ENCODE data around the gene ATXN7L1.

Gene ATXN7L1

GRCh38 chr7:105907129-105907846 is 30.9 kb upstream of the ATXN7L1 start:
- DNase-seq (ENCODE audit: insufficient read length) (no peak), FAIRE-seq (no peak)
- no peak for TF ChIP-seq TAF1 (IDR thresholded peaks at IDR 0.05; ENCODE audit: borderline replicate concordance, low read depth, low read length)
- no peak for TF ChIP-seq POLR2AphosphoS5 (IDR thresholded peaks at IDR 0.05; ENCODE audit: low read depth, low read length)
- TF ChIP-seq POLR2A (IDR thresholded peaks at IDR 0.05; ENCODE audit: low read depth, low read length), result no peak

GRCh38 chr7:105906695-105907094 is 30.3 kb upstream of the ATXN7L1 start:
- FAIRE-seq, result no peak
- TF ChIP-seq TAF1 (IDR thresholded peaks at IDR 0.05; ENCODE audit: borderline replicate concordance, low read depth, low read length) (no peak), POLR2A (IDR thresholded peaks at IDR 0.05; ENCODE audit: low read depth, low read length) (no peak), POLR2AphosphoS5 (IDR thresholded peaks at IDR 0.05; ENCODE audit: low read depth, low read length) (no peak)
- no peak for DNase-seq (ENCODE audit: insufficient read length)

GRCh38 chr7:105905910-105906568 is 29.6 kb upstream of the ATXN7L1 start:
- FAIRE-seq (no peak), DNase-seq (ENCODE audit: insufficient read length) (no peak)
- TF ChIP-seq TAF1 (IDR thresholded peaks at IDR 0.05; ENCODE audit: borderline replicate concordance, low read depth, low read length) (no peak), POLR2AphosphoS5 (IDR thresholded peaks at IDR 0.05; ENCODE audit: low read depth, low read length) (no peak), POLR2A (IDR thresholded peaks at IDR 0.05; ENCODE audit: low read depth, low read length) (no peak)

- no peak for TF ChIP-seq POLR2A (IDR thresholded peaks at IDR 0.05; ENCODE audit: low read depth, low read length)
- TF ChIP-seq TAF1 (IDR thresholded peaks at IDR 0.05; ENCODE audit: borderline replicate concordance, low read depth, low read length), result no peak
- no peak for TF ChIP-seq POLR2AphosphoS5 (IDR thresholded peaks at IDR 0.05; ENCODE audit: low read depth, low read length)
- FAIRE-seq (no peak), DNase-seq (ENCODE audit: insufficient read length) (no peak)
Measured at GRCh38 chr7:105905209-105905909, 29.0 kb upstream of the ATXN7L1 start.

GRCh38 chr7:105904064-105904463 is 27.7 kb upstream of the ATXN7L1 start:
- no peak for TF ChIP-seq TAF1 (IDR thresholded peaks at IDR 0.05; ENCODE audit: borderline replicate concordance, low read depth, low read length)
- TF ChIP-seq POLR2AphosphoS5 (IDR thresholded peaks at IDR 0.05; ENCODE audit: low read depth, low read length), result no peak
- no peak for TF ChIP-seq POLR2A (IDR thresholded peaks at IDR 0.05; ENCODE audit: low read depth, low read length)
- DNase-seq (ENCODE audit: insufficient read length) (no peak), FAIRE-seq (no peak)

- no peak for TF ChIP-seq POLR2AphosphoS5 (IDR thresholded peaks at IDR 0.05; ENCODE audit: low read depth, low read length)
- TF ChIP-seq TAF1 (IDR thresholded peaks at IDR 0.05; ENCODE audit: borderline replicate concordance, low read depth, low read length), result no peak
- TF ChIP-seq POLR2A (IDR thresholded peaks at IDR 0.05; ENCODE audit: low read depth, low read length), result no peak
- no peak for FAIRE-seq
- DNase-seq (ENCODE audit: insufficient read length), result no peak
Measured at GRCh38 chr7:105902325-105902911, 26.0 kb upstream of the ATXN7L1 start.

GRCh38 chr7:105897999-105898398 is 21.6 kb upstream of the ATXN7L1 start:
- no peak for FAIRE-seq
- DNase-seq (ENCODE audit: insufficient read length), result no peak
- TF ChIP-seq POLR2A (IDR thresholded peaks at IDR 0.05; ENCODE audit: low read depth, low read length) (no peak), POLR2AphosphoS5 (IDR thresholded peaks at IDR 0.05; ENCODE audit: low read depth, low read length) (no peak), TAF1 (IDR thresholded peaks at IDR 0.05; ENCODE audit: borderline replicate concordance, low read depth, low read length) (no peak)

- no peak for DNase-seq (ENCODE audit: insufficient read length)
- TF ChIP-seq POLR2A (IDR thresholded peaks at IDR 0.05; ENCODE audit: low read depth, low read length), result no peak
- FAIRE-seq, result no peak
Measured at GRCh38 chr7:105896407-105896911, 20.1 kb upstream of the ATXN7L1 start.

GRCh38 chr7:105894131-105894530 is 17.7 kb upstream of the ATXN7L1 start:
- TF ChIP-seq TAF1 (IDR thresholded peaks at IDR 0.05; ENCODE audit: borderline replicate concordance, low read depth, low read length) (no peak), POLR2A (IDR thresholded peaks at IDR 0.05; ENCODE audit: low read depth, low read length) (no peak)
- no peak for FAIRE-seq
- DNase-seq (ENCODE audit: insufficient read length), result no peak

GRCh38 chr7:105892387-105892786 is 16.0 kb upstream of the ATXN7L1 start:
- DNase-seq (ENCODE audit: insufficient read length), result no peak
- FAIRE-seq, result no peak
- no peak for TF ChIP-seq POLR2A (IDR thresholded peaks at IDR 0.05; ENCODE audit: low read depth, low read length)
- no peak for TF ChIP-seq POLR2AphosphoS5 (IDR thresholded peaks at IDR 0.05; ENCODE audit: low read depth, low read length)
- TF ChIP-seq TAF1 (IDR thresholded peaks at IDR 0.05; ENCODE audit: borderline replicate concordance, low read depth, low read length), result no peak

GRCh38 chr7:105890290-105890997 is 14.0 kb upstream of the ATXN7L1 start:
- DNase-seq (ENCODE audit: insufficient read length) (no peak), FAIRE-seq (no peak)
- TF ChIP-seq TAF1 (IDR thresholded peaks at IDR 0.05; ENCODE audit: borderline replicate concordance, low read depth, low read length) (no peak), POLR2A (IDR thresholded peaks at IDR 0.05; ENCODE audit: low read depth, low read length) (no peak), POLR2AphosphoS5 (IDR thresholded peaks at IDR 0.05; ENCODE audit: low read depth, low read length) (no peak)
